Subcutaneous adipose tissue (tissue), 4 donors: ENCODE data around the gene CRBN. TPM values are rescaled to one million over a fixed set of nuclear protein-coding genes. Genes with fewer than 3 reads are reported as not detected.

Experiments
- small RNA-seq: library from RNA; depleted of rRNA; stranded (forward); fragments of <200 nt; gene quantifications from one replicate; pipeline ENCODE3, GENCODE V24; 2016
- total RNA-seq, 4 donors: library from RNA; depleted of rRNA; stranded (reverse); fragments of >200 nt; gene quantifications; one replicate each; pipeline ENCODE4 v1.1.0, GENCODE V29; 2016
- TF ChIP-seq, protein P1 (sequence below): fragments of 450-650 bp; IDR thresholded peaks from one replicate; pipeline ENCODE4 v1.5.1; 2016; ENCODE audit warnings: low read depth, mild to moderate bottlenecking, control low read depth, antibody characterized with exemption, moderate library complexity

Gene CRBN
- total RNA-seq, 4 donors from 2014 or later = 83.2 to 190 (median 137) TPM

DNA sequence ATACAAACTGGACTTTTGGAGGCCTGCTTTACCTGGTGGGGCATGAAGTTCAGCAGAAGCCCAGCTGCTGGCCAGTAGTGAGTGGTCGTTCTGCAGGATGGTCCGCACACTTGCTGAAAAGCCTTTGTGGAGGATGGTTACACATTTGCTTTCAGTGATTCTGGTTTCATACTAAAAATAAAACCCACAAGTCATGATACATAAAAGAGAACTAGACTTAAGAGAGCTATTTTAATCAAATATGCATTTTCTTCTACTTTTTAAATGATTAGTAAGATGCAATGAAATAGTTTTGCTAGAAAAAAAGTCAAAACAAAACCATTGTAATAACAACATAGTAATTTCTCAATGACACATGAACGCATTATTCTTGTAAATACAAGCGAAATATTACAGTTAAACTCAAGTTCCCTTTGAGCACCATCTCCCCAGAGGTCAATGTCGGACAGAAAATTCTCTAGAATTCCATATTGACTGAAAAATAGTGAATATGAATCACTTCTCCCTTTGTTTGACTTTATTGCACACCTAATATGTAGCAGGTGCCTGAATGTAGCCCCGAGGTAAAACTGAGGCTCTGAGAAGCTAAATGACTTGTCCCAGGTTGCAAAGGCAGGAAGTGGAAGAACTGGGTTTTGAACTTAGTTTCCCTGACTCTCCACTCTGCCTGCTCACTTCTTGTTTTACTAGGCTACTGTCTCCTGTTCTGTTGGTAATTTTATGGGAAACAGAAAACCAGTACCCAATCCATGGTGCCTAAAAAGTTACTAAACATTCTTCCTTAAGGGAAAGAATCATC, 77.6 kb downstream of the CRBN start:
- TF ChIP-seq, protein P1, sequence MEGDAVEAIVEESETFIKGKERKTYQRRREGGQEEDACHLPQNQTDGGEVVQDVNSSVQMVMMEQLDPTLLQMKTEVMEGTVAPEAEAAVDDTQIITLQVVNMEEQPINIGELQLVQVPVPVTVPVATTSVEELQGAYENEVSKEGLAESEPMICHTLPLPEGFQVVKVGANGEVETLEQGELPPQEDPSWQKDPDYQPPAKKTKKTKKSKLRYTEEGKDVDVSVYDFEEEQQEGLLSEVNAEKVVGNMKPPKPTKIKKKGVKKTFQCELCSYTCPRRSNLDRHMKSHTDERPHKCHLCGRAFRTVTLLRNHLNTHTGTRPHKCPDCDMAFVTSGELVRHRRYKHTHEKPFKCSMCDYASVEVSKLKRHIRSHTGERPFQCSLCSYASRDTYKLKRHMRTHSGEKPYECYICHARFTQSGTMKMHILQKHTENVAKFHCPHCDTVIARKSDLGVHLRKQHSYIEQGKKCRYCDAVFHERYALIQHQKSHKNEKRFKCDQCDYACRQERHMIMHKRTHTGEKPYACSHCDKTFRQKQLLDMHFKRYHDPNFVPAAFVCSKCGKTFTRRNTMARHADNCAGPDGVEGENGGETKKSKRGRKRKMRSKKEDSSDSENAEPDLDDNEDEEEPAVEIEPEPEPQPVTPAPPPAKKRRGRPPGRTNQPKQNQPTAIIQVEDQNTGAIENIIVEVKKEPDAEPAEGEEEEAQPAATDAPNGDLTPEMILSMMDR = no peak

Small RNAs within 50 kb of the gene (small RNA-seq; reads per million reads assigned to genes)
- not detected for gene RF00416

Other genes starting within 250 kb of the CRBN start
- under 1 TPM; 0.19 to 0.98 (median 0.28) TPM for gene IL5RA, start 69.3 kb downstream of the CRBN start, total RNA-seq
- 10 to 100 TPM; 15.1 to 29.2 (median 17.6) TPM for gene TRNT1, start 52.8 kb downstream of the CRBN start, total RNA-seq